Stimulated activated CD8-positive, alpha-beta memory T cell treated with anti-CD3 and anti-CD28 coated beads, Interleukin-7, amount 100 ng/mL, for 1 hour (primary cell): ENCODE measurements around the gene LPAR3.

ENCODE experiments used
- DNase-seq, 2 donors: peaks; one replicate each; pipeline ENCODE4 v3.0.0-alpha.2; 2020; ENCODE audit warnings: low read depth in 2 of 2

LPAR3 gene

DNA sequence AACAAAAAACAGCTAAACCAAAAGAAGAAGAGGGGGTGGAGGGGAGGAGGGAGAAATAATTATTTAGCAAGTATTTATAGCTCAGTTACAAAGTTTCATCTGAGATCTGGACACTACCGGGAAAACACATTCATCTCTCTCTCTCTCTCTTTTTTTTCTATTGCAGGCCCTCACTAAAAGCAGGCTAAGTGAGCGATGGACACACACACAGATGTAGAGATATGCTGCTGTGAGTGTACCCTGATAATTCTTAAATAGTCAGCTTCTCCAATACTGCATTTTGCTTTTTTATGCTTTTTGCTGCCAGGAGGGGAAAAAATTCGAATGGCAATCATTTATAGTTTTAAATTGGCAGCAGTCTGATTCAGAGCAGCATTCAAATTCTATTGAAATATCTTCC, 65.0 kb downstream of the LPAR3 start:
- no peak for DNase-seq

DNA sequence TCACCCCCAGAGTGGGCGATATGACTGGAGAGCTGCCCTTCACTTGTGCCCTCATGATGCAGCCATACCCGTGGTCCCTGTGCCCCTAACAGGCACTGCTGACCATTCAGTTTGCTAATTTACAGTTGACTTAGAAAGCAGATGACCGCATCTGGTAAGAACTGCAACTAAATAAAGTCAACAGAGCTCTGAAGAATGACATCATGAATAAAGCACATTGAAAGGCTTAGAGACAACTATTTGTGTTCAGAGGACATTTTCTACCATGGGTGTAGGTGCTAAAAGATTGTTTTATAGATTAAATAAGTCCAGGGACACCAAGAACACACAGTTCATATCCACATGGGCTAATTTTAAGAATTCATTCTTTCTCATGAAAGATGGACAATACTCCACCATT, 65.5 kb downstream of the LPAR3 start:
- no peak for DNase-seq

- no peak for DNase-seq
Measured at GRCh38 chr1:84825161-84825560, 67.8 kb downstream of the LPAR3 start.

DNA sequence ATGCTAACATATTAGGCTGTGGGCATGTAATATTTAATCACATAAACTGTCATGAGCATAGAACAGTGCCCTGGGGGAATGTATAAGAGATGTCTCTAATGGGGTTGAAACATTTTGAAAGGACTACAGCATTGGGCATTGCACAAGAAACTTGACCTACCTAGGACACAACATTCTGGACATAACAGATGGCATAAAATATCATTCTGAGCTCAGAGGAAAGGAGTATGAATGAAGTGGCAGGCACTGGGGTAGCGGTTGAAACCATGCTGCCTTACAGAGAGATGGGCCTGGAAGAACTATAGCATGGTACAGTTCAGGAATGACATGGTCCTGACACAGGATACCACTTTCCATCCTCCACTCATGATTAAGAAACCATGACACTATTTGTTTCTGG, 69.0 kb downstream of the LPAR3 start:
- DNase-seq, result no peak

GRCh38 chr1:84823511-84823910, 69.5 kb downstream of the LPAR3 start:
- DNase-seq, result no peak

GRCh38 chr1:84810343-84810742, 82.7 kb downstream of the LPAR3 start:
- no peak for DNase-seq

- no peak for DNase-seq
Measured at GRCh38 chr1:84809023-84809422, 84.0 kb downstream of the LPAR3 start.

DNA sequence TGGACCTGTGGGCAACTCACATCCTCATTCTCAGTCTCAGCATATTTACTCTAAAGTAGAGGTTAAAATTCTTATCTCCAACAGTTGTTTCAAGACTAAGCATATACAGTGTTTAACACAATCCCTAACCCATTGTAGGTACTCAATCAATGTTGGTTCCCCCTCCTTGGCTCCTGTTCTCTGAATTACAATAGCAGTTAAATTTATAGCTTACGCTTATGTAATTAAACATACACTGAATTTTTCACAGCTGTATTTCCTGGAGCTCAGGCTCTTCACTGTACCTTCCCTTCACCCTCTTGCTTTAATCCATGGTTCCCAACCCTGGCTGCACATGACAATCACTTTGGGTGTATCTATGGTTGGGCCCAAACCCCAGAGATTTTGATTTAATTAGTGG, 89.4 kb downstream of the LPAR3 start:
- no peak for DNase-seq

DNA sequence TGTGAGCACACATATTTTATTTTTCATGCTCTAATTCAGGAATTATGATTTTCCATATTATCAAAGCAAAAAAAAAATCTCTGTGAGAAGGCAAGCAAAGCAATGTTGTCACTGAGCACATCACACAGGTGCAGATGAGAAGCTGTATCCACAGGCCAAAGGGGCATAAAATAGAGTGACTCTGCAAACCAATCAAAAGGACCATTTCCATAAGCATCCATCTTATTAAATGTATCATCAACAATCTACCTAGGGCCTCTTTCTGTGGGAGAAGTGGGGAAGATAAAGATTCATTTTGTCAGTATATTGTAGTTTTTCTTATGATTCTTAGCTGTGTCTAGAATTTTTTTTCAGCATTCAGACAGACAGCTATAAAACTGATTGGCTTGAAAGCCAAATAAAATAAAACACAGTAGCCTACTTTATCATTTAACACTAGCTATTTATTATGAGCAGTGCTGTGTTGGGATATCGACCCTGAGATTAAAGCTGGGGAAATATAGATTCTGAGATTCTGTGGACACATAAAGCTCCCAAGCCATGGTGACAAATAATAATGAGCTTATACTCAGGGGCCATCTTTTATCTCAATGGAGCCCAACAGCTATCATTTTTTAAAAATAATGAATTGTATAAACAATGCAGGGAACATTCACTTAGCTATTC, 90.3 kb downstream of the LPAR3 start:
- no peak for DNase-seq

DNA sequence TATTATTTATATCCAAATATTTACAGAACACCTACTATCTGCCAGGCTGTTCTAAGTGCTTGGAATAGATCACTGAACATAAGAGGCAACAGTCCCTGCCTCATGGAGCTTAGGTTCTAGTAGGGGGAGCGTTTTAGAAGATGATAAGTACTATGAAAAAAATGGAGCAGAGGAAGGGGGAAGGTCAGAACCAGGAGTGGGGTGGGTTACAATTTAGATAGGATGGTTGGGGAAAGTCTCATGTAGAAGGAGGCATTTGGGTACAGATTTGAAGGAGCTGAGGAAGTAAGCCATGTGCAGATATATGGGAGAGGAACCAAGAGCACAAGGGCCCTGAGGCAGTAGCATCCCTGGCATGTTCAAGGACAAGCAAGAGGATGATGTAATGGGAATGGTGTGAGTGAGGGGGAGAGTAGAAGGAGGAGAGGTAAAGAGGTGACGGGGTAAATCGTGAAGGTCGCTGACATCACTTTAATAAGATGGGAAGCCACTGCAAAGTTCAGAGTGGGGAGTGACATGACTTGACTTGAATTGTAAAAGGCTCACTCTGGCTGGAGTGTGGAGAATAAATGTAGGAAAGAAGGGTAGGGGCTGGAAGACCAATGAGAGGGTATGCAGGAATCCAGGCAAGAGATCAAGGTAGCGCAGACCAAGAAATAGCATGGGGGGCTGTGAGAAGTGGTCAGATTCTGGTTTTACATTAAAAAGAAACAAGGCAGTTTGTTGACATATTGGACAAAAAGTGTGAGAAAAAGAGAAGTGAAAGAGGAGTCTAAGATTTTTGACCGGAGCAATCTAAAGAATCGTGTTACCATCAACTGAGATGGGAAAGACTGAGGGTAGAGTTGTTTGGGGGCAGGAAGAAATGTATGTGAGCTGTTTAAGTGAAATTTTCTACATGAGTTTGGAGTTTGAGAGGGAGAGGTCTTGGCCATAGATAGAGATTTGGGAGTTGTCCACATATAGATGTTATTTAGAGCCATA, 92.6 kb downstream of the LPAR3 start:
- DNase-seq, result no peak

- no peak for DNase-seq
Measured at GRCh38 chr1:84797603-84798002, 95.4 kb downstream of the LPAR3 start.

GRCh38 chr1:84795966-84796600, 96.9 kb downstream of the LPAR3 start:
- DNase-seq, result no peak

GRCh38 chr1:84795213-84795612, 97.8 kb downstream of the LPAR3 start:
- no peak for DNase-seq

DNA sequence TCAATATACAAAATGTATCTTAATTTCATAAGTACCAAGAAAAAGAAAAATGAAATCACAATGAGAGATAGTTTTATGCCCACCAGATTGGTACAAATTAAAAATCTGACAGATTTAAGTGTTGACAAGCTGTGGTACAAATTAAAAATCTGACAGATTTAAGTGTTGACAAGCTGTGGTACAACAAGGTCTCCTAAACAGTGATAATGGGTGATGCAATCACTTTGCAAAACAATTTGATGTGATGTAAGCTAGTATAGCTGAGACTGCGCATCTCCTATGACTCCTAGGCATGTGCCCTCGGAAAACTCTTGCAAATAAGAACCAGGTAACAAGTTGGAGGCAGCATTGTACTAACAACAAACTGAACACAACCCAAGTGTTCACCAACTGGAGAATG, 100.6 kb downstream of the LPAR3 start:
- no peak for DNase-seq

DNA sequence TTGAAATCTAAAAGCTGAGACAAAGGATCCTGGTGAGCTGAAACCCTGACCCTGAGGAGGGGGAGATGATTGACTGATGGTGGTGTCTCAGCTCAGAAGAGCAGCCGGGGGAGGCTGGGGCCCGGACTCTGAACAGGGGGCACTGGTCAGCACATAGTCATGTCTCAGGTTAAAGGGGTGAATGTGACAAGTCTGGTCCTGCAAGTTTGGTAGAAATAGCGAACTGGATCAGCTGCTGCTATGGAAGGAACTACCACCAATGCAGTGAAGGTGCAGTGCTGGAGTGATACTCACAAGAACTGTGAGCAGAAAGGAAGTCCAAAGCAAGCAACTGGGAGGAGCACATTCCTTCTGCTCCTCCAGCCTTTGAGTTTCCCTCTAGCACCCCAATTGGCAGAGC, 104.0 kb downstream of the LPAR3 start:
- DNase-seq, result no peak

DNA sequence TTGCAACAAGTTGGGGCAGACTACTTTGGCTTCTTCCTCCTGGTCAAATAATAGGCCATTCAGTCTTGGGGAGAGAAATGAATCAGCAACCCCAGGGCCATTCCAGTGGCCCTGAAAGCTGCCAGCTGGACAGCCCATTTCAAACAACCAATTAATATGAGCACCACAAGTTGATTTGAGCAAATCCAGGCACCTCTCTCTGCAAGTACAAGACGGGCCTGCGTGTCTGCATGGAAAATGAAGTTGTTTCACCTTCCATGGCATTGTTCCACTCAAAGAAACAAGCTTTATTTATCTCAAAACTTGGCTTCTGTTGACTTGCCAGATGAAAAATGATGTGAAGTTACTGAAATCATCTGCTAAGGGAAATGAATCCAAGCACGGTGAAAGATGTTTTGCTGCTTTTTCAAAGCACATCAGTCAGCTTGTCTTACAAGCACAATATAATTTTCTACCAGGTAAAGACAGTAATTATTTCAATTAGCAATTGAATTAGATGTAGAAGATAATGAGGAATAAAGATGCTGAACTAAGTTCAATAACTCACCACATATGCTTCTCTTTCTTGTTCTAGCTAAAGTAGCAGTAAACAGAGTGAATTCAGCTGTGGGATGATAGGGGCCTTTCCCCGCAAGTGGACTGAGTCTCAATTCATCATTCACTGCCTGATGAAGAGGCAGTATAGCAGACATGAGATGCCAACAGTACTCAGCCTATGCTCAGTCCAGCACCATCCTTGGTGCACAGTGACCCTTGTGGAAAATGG, 107.6 kb downstream of the LPAR3 start:
- no peak for DNase-seq

DNA sequence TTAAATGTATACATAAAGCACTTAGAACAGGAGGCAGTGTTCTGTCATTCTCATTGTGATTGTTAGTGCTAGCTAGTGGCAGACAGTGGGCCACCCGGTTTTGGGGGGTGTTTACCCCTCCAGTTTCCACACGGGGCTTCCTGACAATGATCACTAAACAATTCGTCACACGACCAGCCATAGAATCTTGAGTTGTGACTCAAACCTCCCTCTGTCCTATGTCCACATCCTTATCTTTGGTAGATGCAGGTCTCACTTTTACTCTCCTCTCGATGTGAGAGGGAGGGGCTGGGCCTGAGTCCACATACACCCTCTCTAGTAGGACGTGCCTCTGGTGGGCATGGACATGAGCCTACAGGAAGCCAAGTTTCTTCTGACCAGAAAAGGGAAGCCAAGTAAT, 110.1 kb downstream of the LPAR3 start:
- no peak for DNase-seq

GRCh38 chr1:84781946-84782771, 110.8 kb downstream of the LPAR3 start:
- DNase-seq, result peak; percentile 43 to 60

DNA sequence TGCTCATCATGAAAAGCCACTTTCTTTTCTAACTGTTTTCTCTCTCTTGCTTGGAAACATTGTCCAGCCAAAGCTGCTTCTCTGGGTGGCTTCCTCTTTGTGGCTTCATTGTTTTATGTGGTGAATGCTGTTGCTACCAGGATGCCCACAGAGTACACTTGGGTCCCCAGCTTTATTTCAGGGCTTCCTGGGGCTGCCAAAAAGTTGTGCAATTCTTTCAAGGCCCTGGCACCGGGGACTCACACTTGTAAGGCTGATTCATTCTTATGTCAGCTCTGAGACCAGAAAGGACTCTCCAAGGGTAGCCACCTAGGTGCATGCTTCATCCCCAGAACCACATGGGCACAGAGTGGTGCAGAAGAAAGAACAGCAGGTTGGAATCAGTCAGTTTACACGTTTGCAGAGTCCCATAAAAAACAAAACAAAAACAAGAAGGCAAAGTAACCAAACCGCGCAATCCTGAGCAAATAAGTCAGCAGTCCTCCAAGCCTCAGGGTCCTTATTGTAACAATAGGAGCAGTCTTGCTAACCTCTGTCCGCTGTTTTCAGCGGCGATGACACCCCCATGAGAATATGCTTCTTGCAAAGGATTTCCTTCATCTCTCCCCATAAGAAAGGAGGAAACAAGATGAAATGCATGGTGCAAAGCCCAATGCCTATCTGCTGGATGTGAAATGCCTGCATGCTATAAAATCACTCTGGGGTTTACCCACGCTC, 112.8 kb downstream of the LPAR3 start:
- no peak for DNase-seq

DNA sequence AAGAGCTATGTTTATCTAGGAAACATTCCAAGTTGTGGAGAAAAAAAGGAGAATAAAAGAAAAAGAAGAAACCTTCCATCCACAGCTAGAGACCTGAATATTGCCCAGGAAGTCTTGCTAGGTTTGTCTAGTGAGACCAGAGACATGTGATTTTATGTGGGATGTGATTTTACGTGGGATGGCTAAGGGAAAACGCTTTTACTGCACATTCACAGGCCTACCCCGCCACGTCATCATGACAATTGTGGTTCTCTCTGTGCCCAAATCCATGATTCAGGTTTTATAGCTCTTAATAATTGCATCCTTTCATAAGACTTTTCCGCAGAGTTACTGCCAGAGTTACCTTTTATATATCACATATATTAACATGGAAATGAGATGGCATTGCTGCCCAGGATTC, 116.4 kb downstream of the LPAR3 start:
- DNase-seq, result no peak
